Measurements from ENCODE around the gene MSI2.

MSI2 gene

GRCh38 chr17:57313097-57313835 lies 56.9 kb downstream of the MSI2 start:
- in situ Hi-C loops (cut with MboI; ENCODE audit: low sequenced_read_pairs) = no loop called here

- in situ Hi-C loops (cut with MboI; ENCODE audit: low sequenced_read_pairs) = no loop called here
Measured at GRCh38 chr17:57315061-57316015, 59.0 kb downstream of the MSI2 start.

- in situ Hi-C loops (cut with MboI; ENCODE audit: low sequenced_read_pairs) = no loop called here
Measured at GRCh38 chr17:57316361-57316760, 60.0 kb downstream of the MSI2 start.

GRCh38 chr17:57317079-57317478 lies 60.8 kb downstream of the MSI2 start:
- in situ Hi-C loops (cut with MboI; ENCODE audit: low sequenced_read_pairs) = no loop called here

- in situ Hi-C loops (cut with MboI; ENCODE audit: low sequenced_read_pairs) = no loop called here
Measured at GRCh38 chr17:57318913-57319312, 62.6 kb downstream of the MSI2 start.

GRCh38 chr17:57319806-57320205 lies 63.5 kb downstream of the MSI2 start:
- in situ Hi-C loops (cut with MboI; ENCODE audit: low sequenced_read_pairs) = no loop called here

- in situ Hi-C loops (cut with MboI; ENCODE audit: low sequenced_read_pairs) = no loop called here
Measured at GRCh38 chr17:57323391-57323790, 67.1 kb downstream of the MSI2 start.

- in situ Hi-C loops (cut with MboI; ENCODE audit: low sequenced_read_pairs) = no loop called here
Measured at GRCh38 chr17:57324060-57324459, 67.7 kb downstream of the MSI2 start.

- in situ Hi-C loops (cut with MboI; ENCODE audit: low sequenced_read_pairs) = no loop called here
Measured at GRCh38 chr17:57324631-57325030, 68.3 kb downstream of the MSI2 start.

- in situ Hi-C loops (cut with MboI; ENCODE audit: low sequenced_read_pairs) = no loop called here
Measured at GRCh38 chr17:57326336-57326735, 70.0 kb downstream of the MSI2 start.

- in situ Hi-C loops (cut with MboI; ENCODE audit: low sequenced_read_pairs) = no loop called here
Measured at GRCh38 chr17:57326764-57327163, 70.4 kb downstream of the MSI2 start.

- in situ Hi-C loops (cut with MboI; ENCODE audit: low sequenced_read_pairs) = no loop called here
Measured at GRCh38 chr17:57327176-57327970, 71.0 kb downstream of the MSI2 start.

GRCh38 chr17:57328109-57328882 lies 72.0 kb downstream of the MSI2 start:
- in situ Hi-C loops (cut with MboI; ENCODE audit: low sequenced_read_pairs) = no loop called here

GRCh38 chr17:57329380-57330214 lies 73.3 kb downstream of the MSI2 start:
- in situ Hi-C loops (cut with MboI; ENCODE audit: low sequenced_read_pairs) = no loop called here

- in situ Hi-C loops (cut with MboI; ENCODE audit: low sequenced_read_pairs) = no loop called here
Measured at GRCh38 chr17:57330587-57330986, 74.3 kb downstream of the MSI2 start.

- in situ Hi-C loops (cut with MboI; ENCODE audit: low sequenced_read_pairs) = no loop called here
Measured at GRCh38 chr17:57331423-57331822, 75.1 kb downstream of the MSI2 start.

GRCh38 chr17:57332501-57332900 lies 76.2 kb downstream of the MSI2 start:
- in situ Hi-C loops (cut with MboI; ENCODE audit: low sequenced_read_pairs) = no loop called here

- in situ Hi-C loops (cut with MboI; ENCODE audit: low sequenced_read_pairs) = no loop called here
Measured at GRCh38 chr17:57335195-57335792, 79.0 kb downstream of the MSI2 start.

GRCh38 chr17:57337390-57337789 lies 81.1 kb downstream of the MSI2 start:
- in situ Hi-C loops (cut with MboI; ENCODE audit: low sequenced_read_pairs) = no loop called here

Measured in HL-60/S4 treated with retinoic acid at 250 ng/mL for 4 days and 3 days (cell line).